Prostate gland (tissue), 2 donors: ENCODE data around the gene PLCB4.

Source experiments
- CTCF ChIP-seq, 4 experiments: fragments of 200-600 bp in 2 of 4; fragments of 450-650 bp in 2 of 4; sonication (generic) in 2 of 4; IDR thresholded peaks; 1 replicate in 3 of 4; 2 replicates in 1 of 4; pipeline ENCODE4 v1.5.1; 2016 to 2019; ENCODE audit warnings: antibody characterized with exemption in 4 of 4, mild to moderate bottlenecking in 2 of 4, moderate library complexity in 2 of 4
- POLR2A ChIP-seq: fragments of 450-650 bp; IDR thresholded peaks from one replicate; pipeline ENCODE4 v1.6.1; 2016; ENCODE audit warnings: antibody characterized with exemption, mild to moderate bottlenecking
- POLR2AphosphoS5 ChIP-seq: sonication (generic); formaldehyde crosslinking; IDR thresholded peaks from one replicate; pipeline ENCODE4 v1.6.1; 2017; ENCODE audit warnings: antibody characterized with exemption

- no peak for TF ChIP-seq POLR2A
- TF ChIP-seq CTCF (IDR thresholded peaks at IDR 0.05) = no peak
- no peak for TF ChIP-seq POLR2AphosphoS5
Observed at GRCh38 chr20:9154464-9155024, 85.7 kb downstream of the PLCB4 start.
